ENCODE results near the gene FAP. TPM values are rescaled to one million over a fixed set of nuclear protein-coding genes. Genes with fewer than 3 reads are reported as not detected.

FAP gene
- total RNA-seq, 1 experiment from 2014 or later = not detected

DNA sequence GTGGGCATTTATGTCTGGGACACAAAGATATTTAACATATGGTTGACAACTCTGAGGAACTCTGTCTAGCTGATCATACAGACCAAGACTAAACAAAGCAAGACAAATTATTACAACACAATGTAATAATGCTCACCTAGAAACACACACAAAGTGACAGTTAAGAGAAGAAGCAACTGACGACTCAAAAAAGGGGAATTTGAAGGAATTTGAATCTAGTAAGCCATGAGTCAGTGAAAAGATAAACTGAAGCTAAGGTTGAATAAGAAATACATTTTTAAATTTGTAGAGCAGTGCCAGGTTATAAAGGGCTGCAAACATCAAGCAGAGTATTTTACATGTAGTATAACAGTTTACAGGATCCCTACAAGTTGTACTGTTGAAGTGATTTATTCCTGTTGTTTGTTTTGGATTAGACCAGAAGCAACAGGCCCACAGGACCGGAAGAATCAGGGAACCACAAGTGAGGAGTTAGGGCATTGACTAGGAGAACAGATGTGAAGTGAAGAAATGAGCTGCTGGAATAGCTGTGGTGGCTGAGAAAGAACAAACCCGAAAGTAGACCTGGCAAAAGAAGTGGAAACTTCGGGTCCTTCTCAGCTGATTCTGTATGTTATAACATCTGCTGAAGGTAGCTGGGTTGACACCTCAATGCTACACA is 39.6 kb upstream of the FAP start:
- no peaks in the 10 kb centered on the region for H3K9me3 Mint-ChIP-seq
- TF ChIP-seq GABPB1 (CRISPR knock-in tag; IDR thresholded peaks at IDR 0.05) = no peak
- TF ChIP-seq JAZF1 (CRISPR knock-in tag; IDR thresholded peaks at IDR 0.05) = no peak
- TF ChIP-seq ELF4 (CRISPR knock-in tag; IDR thresholded peaks at IDR 0.05; ENCODE audit: low read depth) = no peak
- TF ChIP-seq EMX1 (CRISPR knock-in tag; IDR thresholded peaks at IDR 0.05) = no peak
- TF ChIP-seq GTF2I (CRISPR knock-in tag; conservative IDR thresholded peaks at IDR 0.05) = no peak
- TF ChIP-seq, protein P1, sequence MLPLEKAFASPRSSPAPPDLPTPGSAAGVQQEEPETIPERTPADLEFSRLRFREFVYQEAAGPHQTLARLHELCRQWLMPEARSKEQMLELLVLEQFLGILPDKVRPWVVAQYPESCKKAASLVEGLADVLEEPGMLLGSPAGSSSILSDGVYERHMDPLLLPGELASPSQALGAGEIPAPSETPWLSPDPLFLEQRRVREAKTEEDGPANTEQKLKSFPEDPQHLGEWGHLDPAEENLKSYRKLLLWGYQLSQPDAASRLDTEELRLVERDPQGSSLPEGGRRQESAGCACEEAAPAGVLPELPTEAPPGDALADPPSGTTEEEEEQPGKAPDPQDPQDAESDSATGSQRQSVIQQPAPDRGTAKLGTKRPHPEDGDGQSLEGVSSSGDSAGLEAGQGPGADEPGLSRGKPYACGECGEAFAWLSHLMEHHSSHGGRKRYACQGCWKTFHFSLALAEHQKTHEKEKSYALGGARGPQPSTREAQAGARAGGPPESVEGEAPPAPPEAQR (CRISPR knock-in tag; IDR thresholded peaks at IDR 0.05) = no peak
- TF ChIP-seq NFE2L1 (CRISPR knock-in tag; IDR thresholded peaks at IDR 0.05) = no peak
- TF ChIP-seq, protein P2, sequence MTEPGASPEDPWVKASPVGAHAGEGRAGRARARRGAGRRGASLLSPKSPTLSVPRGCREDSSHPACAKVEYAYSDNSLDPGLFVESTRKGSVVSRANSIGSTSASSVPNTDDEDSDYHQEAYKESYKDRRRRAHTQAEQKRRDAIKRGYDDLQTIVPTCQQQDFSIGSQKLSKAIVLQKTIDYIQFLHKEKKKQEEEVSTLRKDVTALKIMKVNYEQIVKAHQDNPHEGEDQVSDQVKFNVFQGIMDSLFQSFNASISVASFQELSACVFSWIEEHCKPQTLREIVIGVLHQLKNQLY (CRISPR knock-in tag; IDR thresholded peaks at IDR 0.05) = no peak
- TF ChIP-seq, protein P3, sequence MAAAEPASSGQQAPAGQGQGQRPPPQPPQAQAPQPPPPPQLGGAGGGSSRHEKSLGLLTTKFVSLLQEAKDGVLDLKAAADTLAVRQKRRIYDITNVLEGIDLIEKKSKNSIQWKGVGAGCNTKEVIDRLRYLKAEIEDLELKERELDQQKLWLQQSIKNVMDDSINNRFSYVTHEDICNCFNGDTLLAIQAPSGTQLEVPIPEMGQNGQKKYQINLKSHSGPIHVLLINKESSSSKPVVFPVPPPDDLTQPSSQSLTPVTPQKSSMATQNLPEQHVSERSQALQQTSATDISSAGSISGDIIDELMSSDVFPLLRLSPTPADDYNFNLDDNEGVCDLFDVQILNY (CRISPR knock-in tag; IDR thresholded peaks at IDR 0.05) = no peak
- TF ChIP-seq, protein P4, sequence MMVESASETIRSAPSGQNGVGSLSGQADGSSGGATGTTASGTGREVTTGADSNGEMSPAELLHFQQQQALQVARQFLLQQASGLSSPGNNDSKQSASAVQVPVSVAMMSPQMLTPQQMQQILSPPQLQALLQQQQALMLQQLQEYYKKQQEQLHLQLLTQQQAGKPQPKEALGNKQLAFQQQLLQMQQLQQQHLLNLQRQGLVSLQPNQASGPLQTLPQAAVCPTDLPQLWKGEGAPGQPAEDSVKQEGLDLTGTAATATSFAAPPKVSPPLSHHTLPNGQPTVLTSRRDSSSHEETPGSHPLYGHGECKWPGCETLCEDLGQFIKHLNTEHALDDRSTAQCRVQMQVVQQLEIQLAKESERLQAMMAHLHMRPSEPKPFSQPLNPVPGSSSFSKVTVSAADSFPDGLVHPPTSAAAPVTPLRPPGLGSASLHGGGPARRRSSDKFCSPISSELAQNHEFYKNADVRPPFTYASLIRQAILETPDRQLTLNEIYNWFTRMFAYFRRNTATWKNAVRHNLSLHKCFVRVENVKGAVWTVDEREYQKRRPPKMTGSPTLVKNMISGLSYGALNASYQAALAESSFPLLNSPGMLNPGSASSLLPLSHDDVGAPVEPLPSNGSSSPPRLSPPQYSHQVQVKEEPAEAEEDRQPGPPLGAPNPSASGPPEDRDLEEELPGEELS (CRISPR knock-in tag; IDR thresholded peaks at IDR 0.05) = no peak
- TF ChIP-seq MXD4 (CRISPR knock-in tag; IDR thresholded peaks at IDR 0.05; ENCODE audit: borderline replicate concordance) = no peak
- TF ChIP-seq ZNF317 (CRISPR knock-in tag; IDR thresholded peaks at IDR 0.05; ENCODE audit: borderline replicate concordance, low read depth) = no peak
- no peak for TF ChIP-seq ZNF138 (CRISPR knock-in tag; conservative IDR thresholded peaks at IDR 0.05)
- TF ChIP-seq CBFB (CRISPR knock-in tag; IDR thresholded peaks at IDR 0.05; ENCODE audit: low read depth) = no peak
- TF ChIP-seq NFATC4 (CRISPR knock-in tag; IDR thresholded peaks at IDR 0.05) = no peak
- TF ChIP-seq, protein P5, sequence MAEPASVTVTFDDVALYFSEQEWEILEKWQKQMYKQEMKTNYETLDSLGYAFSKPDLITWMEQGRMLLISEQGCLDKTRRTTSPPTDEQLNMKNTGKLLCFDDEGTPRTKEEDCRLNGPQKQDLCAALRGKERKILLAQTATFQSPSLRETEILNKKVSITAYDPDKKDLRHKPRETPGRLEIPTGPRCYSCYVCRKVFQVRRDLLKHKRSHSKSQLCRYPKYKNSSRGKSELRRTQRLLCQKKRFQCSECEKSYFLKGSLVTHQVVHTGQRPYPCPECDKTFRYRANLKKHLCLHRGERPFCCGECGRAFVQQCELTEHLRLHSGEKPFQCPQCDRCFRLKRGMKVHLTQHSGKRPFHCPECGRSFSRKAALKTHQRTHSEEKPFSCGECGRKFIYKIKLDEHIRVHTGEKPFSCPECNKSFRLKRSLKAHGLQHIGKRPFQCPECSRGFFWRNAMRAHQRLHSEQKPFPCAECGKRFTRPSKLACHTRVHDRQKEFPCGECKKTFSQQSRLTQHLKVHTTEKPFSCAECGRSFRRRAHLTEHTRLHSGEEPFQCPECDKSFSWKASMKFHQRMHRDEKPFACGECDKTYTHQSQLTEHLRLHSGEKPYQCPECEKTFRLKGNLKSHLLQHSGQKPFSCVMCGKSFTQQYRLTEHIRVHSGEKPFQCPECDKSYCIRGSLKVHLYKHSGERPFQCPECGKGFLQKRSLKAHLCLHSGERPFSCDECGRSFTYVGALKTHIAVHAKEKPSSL (CRISPR knock-in tag; conservative IDR thresholded peaks at IDR 0.05) = no peak
- TF ChIP-seq ATF1 (CRISPR knock-in tag; IDR thresholded peaks at IDR 0.05) = no peak
- DNase-seq (ENCODE audit: low spot score) (no peak), ATAC-seq (no peak)
- H3K27me3 Mint-ChIP-seq (ENCODE audit: low read depth) = no peaks in the 10 kb centered on the region
- no peak overlapping the region for H3K27ac Mint-ChIP-seq
- ChIA-PET CTCF (interaction anchor here (2.3 kb wide), 1 partner anchor 15 kb away, joined by 9 read pairs; no protein-coding TSS in a partner anchor), POLR2A (no interaction called here)
- H3K4me3 Mint-ChIP-seq = no peak overlapping the region
- H3K36me3 Mint-ChIP-seq = no peaks in the 10 kb centered on the region
- H3K4me1 Mint-ChIP-seq = peaks cover 3% of the 10 kb centered on the region; the same call in 1 of the 2 replicates

DNA sequence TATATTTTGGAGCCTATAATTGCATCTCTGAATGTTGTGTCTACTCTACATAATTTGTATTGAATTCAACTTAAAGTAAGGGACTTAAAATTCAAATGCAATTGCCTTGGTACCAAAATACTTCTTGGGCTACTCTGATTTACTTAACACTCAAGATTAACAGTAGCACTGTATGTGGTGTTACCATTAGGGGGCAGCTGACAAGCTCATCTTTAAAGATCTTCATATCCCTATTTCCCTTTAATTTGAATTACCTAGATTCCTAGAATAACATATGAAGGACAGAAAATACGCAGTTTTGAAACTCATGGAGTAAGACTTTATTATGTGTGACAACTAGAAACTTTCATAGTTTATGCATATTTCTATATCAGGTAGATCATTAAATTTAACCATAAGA is 37.4 kb upstream of the FAP start:
- POLR2A ChIA-PET = no interaction called here
- TF ChIP-seq FOXP1 (CRISPR knock-in tag; IDR thresholded peaks at IDR 0.05; ENCODE audit: borderline replicate concordance) (no peak), ZNF138 (CRISPR knock-in tag; conservative IDR thresholded peaks at IDR 0.05) (no peak), GABPB1 (CRISPR knock-in tag; IDR thresholded peaks at IDR 0.05) (no peak)
- TF ChIP-seq, protein P6, sequence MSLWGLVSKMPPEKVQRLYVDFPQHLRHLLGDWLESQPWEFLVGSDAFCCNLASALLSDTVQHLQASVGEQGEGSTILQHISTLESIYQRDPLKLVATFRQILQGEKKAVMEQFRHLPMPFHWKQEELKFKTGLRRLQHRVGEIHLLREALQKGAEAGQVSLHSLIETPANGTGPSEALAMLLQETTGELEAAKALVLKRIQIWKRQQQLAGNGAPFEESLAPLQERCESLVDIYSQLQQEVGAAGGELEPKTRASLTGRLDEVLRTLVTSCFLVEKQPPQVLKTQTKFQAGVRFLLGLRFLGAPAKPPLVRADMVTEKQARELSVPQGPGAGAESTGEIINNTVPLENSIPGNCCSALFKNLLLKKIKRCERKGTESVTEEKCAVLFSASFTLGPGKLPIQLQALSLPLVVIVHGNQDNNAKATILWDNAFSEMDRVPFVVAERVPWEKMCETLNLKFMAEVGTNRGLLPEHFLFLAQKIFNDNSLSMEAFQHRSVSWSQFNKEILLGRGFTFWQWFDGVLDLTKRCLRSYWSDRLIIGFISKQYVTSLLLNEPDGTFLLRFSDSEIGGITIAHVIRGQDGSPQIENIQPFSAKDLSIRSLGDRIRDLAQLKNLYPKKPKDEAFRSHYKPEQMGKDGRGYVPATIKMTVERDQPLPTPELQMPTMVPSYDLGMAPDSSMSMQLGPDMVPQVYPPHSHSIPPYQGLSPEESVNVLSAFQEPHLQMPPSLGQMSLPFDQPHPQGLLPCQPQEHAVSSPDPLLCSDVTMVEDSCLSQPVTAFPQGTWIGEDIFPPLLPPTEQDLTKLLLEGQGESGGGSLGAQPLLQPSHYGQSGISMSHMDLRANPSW (CRISPR knock-in tag; conservative IDR thresholded peaks at IDR 0.05; ENCODE audit: low read depth) = no peak
- Mint-ChIP-seq H3K27me3 (ENCODE audit: low read depth) (no peaks in the 10 kb centered on the region), H3K9me3 (no peaks in the 10 kb centered on the region), H3K4me3 (no peak overlapping the region), H3K27ac (no peak overlapping the region), H3K36me3 (no peaks in the 10 kb centered on the region), H3K4me1 (peaks cover 3% of the 10 kb centered on the region; the same call in 1 of the 2 replicates)
- DNase-seq (ENCODE audit: low spot score) (no peak), ATAC-seq (no peak)
- CTCF ChIA-PET = interaction anchor here (0.7 to 1.8 kb wide), 8 partner anchors 9 to 127 kb away, joined by 3 to 14 read pairs (median 3); no protein-coding TSS in a partner anchor

Data from WTC11 (cell line).